Right lobe of liver (tissue), 4 donors: ENCODE measurements around the gene CBS.
"Not testable (repeated sequence)": the region's sequence is repeated elsewhere in the genome, so short reads cannot be mapped to it uniquely, and the experiment has no call there.

ENCODE experiments used
- CTCF ChIP-seq, 4 donors: fragments of 200-600 bp in 3 of 4; fragments of 450-650 bp in 1 of 4; IDR thresholded peaks; one replicate each; pipeline versions ENCODE4 v1.5.1 to v1.8.0; 2016 to 2022; ENCODE audit warnings: antibody characterized with exemption in 4 of 4, mild to moderate bottlenecking in 2 of 4
- POLR2A ChIP-seq: fragments of 450-650 bp; IDR thresholded peaks from one replicate; pipeline ENCODE4 v1.6.1; 2017; ENCODE audit warnings: antibody characterized with exemption, mild to moderate bottlenecking
- donor health status: DM: no; HTN: no; CAD: no.
- donor health status: DM: no; HTN: no; CAD: no.
- donor health status: DM: no; HTN: yes; CAD: no.

DNA sequence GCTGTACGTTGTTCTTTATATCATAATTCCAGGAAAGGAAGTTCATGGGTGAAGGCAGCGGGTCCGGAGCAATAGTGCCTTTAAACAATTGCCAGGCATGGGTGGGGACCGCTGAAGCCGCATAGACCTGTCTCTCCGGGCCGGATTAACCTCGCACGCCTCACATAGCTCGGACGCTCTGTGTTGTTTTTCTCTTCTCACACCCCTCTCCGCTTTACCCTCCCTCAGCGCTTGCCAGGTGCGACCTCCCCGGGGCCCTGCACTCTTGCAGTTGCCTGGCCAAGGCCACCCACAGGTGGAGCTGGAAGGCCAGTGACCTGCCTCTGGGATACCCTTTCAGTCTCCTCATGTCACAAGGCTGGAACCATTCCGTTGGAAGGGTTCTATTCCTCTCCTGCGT lies 32.5 kb upstream of the CBS start:
- TF ChIP-seq CTCF (IDR thresholded peaks at IDR 0.05); POLR2A: not testable (repeated sequence)
